Stimulated activated CD8-positive, alpha-beta memory T cell treated with anti-CD3 and anti-CD28 coated beads, Interleukin-7, amount 100 ng/mL, for 48 hours (primary cell): ENCODE data around the gene STX8.
"Not testable (repeated sequence)": the region's sequence is repeated elsewhere in the genome, so short reads cannot be mapped to it uniquely, and the experiment has no call there.

ENCODE experiments used
- DNase-seq, 2 donors: peaks; one replicate each; pipeline ENCODE4 v3.0.0-alpha.2; 2020; ENCODE audit warnings: low read depth in 1 of 2; ENCODE audit errors: extremely low read depth in 1 of 2

STX8 gene

GRCh38 chr17:9355846-9356245, 219.8 kb downstream of the STX8 start:
- no peak for DNase-seq

DNA sequence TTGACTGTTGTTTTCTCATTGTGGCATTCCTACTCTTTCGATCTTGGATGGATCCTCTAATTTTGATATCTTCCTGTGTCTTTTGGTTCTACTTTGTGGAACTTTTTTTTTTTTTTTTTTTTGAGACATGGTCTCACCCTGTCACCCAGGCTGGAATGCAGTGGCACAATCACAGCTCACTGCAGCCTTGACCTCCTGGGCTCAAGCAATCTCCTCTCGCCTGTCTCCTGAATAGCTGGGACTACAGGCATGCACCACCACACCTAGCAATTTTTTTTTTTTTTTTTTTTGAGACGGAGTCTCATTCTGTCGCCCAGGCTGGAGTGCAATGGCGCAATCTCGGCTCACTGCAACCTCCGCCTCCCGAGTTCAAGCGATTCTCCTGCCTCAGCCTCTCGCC, 220.4 kb downstream of the STX8 start:
- not testable (repeated sequence) for DNase-seq

DNA sequence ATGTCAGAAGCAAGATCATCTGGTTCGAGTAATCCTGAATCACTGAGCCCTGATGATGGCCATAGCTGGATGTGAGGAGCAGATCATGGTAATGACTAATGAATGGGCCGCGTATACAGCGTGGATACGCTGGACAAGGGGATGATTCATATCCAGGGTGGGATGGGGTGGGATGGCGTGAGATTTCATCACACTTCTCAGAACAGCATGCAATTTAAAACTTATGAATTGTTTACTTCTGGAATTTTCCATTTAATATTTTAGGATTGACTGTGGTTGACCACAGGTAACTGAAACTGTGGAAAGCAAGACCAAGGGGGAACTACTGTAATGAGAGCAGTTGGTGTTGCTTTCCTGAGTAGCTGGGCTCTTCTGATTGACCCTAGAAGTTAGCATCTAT, 225.5 kb downstream of the STX8 start:
- DNase-seq: no peak

DNA sequence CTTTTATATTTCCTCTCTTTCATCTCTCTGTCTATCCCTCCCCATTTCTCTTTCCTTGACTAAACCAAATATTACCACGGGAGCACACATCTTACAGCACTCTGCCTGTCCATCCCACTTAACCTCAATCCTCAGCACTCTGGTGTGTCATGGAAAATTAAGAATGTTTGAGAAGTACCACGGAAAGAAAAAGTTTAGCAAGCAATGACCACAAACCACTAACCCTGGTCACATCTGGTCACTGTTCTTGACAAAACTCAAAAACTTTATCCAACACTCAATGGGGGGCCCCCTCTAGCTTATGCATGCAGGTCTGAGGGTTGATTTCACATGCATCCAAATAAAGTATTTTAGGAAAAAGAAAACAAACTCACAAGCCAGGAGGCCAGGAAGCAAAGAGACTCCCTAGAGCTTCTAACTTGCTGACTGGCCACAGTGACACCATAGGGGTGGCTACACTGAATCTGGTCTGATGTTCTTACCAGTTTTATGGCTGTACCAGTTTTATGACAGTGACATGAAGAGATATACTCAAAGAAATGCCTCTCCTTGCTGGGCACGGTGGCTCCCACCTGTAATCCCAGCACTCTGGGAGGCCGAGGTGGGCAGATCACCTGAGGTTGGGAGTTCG, 229.2 kb downstream of the STX8 start:
- no peak for DNase-seq

GRCh38 chr17:9343516-9343915, 232.1 kb downstream of the STX8 start:
- no peak for DNase-seq

DNA sequence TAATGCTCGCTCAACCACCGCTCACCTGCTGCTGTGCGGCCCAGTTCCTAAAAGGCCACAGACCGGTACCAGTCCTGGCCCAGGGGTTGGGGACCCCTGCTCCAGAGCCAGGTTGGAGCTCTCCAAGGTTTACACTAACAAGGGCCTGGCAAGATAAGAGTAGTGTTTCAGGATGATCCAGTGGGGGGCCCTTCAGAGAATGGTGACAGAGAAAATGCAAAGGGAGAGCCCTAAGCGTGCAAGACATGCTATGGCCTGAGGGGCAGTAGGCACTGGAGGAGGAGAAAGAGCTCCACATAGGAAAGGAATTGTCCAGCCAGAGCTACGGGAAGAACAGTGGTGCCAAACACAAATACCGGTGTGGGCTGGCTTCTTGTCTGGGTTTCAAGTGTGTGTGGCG, 233.4 kb downstream of the STX8 start:
- no peak for DNase-seq

GRCh38 chr17:9339958-9340357, 235.7 kb downstream of the STX8 start:
- no peak for DNase-seq

- not testable (repeated sequence) for DNase-seq
These were observed 236.1 kb downstream of the STX8 start for GRCh38 chr17:9339482-9339881.

- no peak for DNase-seq
These were observed 238.8 kb downstream of the STX8 start for GRCh38 chr17:9336817-9337216.

- DNase-seq: no peak
These were observed 240.8 kb downstream of the STX8 start for GRCh38 chr17:9334536-9335446.

DNA sequence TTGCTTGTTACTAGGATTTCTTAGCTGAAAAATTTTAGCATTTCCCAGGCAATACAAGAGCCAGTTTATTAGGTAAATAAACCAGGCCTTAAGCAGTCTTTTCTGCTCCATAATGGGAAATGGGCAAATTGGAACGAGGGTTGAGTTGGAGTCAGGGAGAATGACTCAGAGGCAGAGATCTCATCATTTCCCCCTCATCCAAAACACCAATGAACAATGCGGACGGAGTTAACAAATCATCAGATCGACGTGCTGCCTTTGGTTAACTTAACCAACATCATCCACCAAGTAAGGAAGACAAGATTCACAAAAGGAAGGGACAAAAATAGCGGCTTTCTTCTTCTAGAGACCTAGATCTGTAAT, 243.5 kb downstream of the STX8 start:
- no peak for DNase-seq

DNA sequence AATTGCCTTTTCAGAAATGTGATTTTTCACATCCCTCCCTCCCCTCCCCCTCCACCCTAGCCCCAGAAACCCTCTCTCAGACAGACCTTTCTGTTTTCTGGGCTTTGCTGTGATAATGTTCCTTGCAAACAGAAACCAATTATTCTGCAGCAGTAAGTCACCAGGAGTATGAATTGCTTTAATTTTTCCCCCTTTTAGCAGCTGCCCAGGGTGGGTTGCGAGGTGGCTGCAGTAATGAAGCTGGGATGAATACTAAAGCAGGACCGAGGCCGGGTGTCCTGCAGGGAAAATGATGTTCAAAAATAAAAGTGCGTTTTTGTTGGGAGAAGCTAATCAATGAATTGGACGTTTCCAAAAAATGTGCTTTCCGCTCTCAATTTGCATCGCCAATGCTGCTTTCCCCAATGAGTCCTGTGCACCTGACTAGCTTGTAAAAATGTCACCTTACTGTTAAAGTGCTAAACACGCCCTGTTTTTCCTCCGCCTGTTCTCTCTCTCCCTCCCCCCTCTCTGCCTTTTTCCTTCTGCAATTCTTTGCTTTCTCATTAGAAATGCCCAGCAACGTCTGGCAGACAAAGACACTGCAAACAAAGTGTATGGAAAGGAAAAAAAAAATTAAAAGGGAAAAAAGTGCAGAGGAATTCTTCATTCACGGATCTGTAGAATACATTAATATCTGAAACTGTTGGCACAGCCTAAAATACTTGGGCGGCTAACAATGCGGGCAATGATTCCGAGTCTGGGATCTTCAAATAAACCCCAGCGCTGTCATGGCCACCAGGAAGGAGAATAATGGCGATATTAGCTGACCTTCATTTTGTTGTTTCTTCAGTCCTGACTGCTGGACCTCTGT, 244.1 kb downstream of the STX8 start:
- DNase-seq: no peak

DNA sequence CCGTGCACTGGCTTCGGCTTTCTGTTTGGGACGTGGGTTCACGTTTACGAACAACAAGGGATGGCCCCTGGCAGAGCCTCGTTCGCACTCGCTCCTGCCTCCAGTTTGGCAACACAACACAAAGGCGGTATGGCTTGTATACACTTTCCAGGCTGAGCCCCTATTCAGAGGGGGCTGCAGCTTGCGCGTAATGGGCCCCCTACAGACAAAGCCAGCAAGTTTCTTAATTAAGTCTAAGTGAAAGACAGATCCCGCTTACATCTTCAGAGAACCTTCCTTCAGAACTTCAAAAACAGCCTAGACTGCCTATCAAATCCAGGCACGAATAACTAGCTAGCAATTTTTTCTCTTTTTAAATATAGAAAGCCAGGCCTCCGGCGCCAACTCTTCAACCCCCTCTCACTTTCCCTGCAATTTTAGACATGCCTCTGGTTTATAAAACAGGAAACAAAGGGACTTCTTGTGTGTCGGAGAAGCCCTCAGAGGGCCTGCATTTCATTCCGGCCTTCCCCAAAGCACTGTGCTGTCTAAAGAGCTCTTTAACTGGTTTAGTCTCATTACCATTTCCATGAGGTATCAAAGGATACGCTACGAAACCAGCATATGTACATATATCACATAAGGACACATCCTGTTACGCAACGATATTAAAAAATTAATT, 244.9 kb downstream of the STX8 start:
- no peak for DNase-seq

DNA sequence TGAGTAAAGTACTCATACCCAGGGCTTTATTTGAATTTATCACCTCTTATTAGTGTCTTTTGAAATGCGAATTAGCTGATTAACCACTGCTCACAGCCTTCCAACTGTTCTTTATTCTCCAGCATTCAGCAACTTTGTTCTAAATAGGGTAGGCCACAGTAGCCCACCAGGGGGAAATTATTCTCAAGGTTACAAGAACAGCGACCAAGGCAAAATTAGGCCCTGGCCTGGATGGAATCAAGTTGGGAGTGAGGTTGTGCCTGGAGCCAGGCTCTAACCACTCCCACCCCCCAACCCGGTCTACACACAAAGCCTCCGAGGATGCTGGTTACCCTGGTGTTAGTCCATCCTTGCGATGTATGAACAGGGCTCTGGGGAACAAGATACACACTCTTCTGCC, 245.5 kb downstream of the STX8 start:
- no peak for DNase-seq

DNA sequence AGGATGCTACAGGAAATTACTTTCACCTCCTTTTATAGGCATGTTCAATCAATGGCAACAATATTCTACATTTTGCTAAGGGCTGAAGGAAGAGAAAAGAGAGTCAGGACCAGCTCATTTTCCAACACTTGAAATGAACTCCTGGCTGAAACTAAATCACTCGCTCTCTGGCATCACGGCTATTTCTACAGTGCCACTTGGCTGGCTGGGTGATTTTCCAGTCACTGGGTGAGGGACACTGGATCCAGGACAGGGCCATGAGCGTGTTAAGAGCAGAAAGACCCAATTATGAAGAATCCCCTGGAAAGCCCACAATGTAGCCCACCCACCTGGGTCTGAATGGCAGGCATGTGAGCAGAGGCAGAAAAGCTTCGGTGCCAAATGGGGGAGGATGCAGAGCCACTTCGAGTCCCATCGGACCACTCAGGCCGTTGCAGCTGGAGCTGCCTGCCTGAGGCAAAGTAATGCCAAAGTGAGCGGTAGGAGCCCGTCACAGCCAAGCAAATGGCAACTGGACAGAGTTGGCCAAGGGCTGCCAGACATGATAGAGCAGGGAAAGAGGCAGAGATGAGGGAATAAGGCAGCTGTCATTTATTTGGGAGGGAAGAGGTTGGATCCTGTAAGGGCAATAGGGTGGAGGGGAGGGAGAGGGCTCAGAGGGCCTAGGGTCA, 246.2 kb downstream of the STX8 start:
- DNase-seq: no peak

DNA sequence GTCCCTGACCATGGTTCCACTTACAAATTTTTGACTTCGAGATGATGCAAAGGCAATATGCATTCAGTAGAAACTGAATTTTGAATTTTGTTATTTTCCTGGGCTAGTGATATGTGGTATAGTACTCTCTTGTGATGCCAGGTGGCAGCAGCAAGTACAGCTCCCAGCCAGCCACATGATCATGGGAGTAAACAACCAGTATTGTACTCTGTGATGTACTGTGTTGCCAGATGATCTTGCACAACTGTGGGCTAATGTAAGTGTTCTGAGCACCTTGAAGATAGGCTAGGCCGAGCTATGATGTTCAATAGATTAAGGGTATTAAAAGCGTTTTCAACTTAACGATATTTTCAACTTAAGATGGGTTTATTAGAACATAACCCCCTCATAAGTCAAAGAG, 250.8 kb downstream of the STX8 start:
- DNase-seq: no peak

DNA sequence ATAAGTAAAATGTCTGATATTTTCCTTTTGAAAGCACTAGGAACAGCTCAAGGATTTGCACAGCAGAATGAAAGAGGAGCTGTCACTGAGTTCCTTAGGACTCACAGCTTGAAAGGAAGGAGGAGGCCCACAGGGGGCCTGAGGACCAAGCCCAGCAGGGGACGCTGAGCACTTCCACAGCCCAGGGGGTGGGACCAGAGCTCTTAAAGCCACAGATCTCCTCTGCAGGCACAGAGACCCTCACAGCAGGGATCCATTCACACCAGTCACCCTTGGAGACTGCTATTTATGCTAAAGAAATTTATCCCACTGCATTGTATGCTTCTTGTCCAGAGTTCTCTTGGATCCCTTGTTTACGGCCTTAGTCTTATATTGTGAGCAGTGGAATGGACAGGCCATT, 253.3 kb downstream of the STX8 start:
- DNase-seq: no peak

DNA sequence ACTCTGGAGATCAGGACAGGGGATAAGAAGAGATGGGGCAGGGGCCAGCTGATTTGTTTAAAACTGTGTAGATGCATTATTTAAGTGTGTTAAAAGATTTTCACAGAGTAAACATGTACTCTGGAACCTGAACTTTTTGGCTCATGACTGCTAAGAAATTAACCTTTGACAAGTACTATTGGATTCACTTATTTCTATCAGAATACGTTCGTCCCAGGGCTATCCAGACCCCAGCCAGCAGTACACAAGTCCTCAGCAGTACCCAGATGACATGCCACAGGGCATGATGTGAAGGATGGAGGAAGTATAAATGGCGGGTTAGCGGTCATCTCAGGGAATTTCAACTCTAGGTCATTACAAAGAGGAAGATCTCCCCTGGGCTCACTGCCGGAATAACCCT, 253.7 kb downstream of the STX8 start:
- DNase-seq: no peak

DNA sequence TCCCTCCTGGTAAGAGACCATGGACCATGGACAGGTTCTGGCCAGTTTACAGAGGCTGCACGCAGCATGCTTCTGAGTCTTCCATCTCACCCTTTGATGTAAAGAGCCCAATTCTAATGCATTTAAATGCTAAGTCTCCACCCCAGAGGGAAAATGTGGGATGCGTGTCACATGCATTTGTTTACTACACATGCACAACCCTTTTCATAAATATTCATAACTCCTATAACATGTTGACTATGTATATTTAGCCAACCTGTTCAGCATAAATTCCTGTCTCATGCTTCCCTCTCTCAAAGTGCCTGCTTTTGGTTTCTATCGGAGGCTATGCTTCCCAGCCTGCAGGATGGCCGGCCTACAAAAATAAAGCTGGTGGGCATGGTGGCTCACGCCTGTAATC, 260.3 kb downstream of the STX8 start:
- DNase-seq: no peak

GRCh38 chr17:9313346-9313745, 262.3 kb downstream of the STX8 start:
- DNase-seq: no peak

DNA sequence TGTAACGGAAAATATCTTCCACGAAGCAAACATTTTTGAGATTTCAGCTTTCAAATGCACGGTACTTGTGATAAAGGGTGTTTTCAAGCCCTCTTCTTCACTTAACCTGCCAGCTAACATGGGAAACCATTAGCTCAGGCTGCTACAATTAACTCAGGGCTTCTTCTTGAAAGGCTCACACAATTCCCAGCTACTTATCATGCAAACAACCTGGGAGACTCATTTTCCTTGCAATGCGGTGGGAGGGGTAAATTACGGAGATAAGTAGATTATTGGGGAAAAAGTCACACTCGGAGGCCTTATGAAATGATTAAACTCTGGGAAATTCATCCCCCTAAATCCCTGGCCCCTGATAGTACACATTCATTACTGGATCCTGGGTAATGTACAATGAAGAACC, 266.4 kb downstream of the STX8 start:
- DNase-seq: no peak
